Sigmoid colon (tissue), 7 donors: ENCODE measurements around the gene SNX20. TPM values are rescaled to one million over a fixed set of nuclear protein-coding genes. Genes with fewer than 3 reads are reported as not detected.

Source experiments
- DNase-seq: peaks from one replicate; pipeline ENCODE4 v3.0.0-alpha.2; 2019
- H3K27ac ChIP-seq, 4 donors: fragments of 200-600 bp; sonication (generic); one replicate each; pipeline ENCODE4 v1.5.1; 2016 to 2019; ENCODE audit warnings: mild to moderate bottlenecking in 1 of 4
- H3K27me3 ChIP-seq, 3 donors: fragments of 200-600 bp; sonication (generic); one replicate each; pipeline ENCODE4 v1.5.1; 2019; ENCODE audit warnings: mild to moderate bottlenecking in 1 of 3
- H3K36me3 ChIP-seq, 4 donors: fragments of 200-600 bp; sonication (generic); one replicate each; pipeline ENCODE4 v1.5.1; 2016 to 2019
- H3K4me1 ChIP-seq, 4 donors: fragments of 200-600 bp; sonication (generic); one replicate each; pipeline ENCODE4 v1.5.1; 2017 to 2019
- H3K4me3 ChIP-seq, 4 donors: fragments of 200-600 bp; sonication (generic); one replicate each; pipeline ENCODE4 v1.5.1; 2017 to 2019; ENCODE audit warnings: mild to moderate bottlenecking in 2 of 4, moderate library complexity in 1 of 4
- H3K9me3 ChIP-seq, 4 donors: fragments of 200-600 bp in 3 of 4; sonication (generic) in 3 of 4; one replicate each; pipeline versions ENCODE4 v1.5.1 to v1.6.1; 2013 to 2019
- EP300 ChIP-seq, 4 donors: sonication (generic); formaldehyde crosslinking; IDR thresholded peaks; one replicate each; pipeline ENCODE4 v1.6.1; 2017; ENCODE audit warnings: antibody characterized with exemption in 4 of 4
- POLR2A ChIP-seq, 2 donors: fragments of 450-650 bp; IDR thresholded peaks; one replicate each; pipeline ENCODE4 v1.6.1; 2016; ENCODE audit warnings: antibody characterized with exemption in 2 of 2, mild to moderate bottlenecking in 2 of 2, moderate library complexity in 2 of 2
- POLR2AphosphoS5 ChIP-seq, 4 donors: sonication (generic); formaldehyde crosslinking; IDR thresholded peaks; one replicate each; pipeline ENCODE4 v1.6.1; 2017; ENCODE audit warnings: antibody characterized with exemption in 4 of 4
- WGBS, 2 donors: extraction: QIAGEN DNeasy Blood & Tissue Kit; methylation state at CpG; one replicate each; pipeline ENCODE4 v1.1.7; 2013; 5-methylcytosine and 5-hydroxymethylcytosine counted together
- intact Hi-C: fragments of 100-400 bp; cut with DNase I; formaldehyde crosslinking; loops from one replicate; pipeline ENCODE4 v1.15.1; 2023
- polyA plus RNA-seq, 3 donors: library from polyadenylated mRNA; stranded (reverse); fragments of 200-250 nt; gene quantifications; one replicate each; pipeline ENCODE4 v1.2.3, GENCODE V29; 2013
- total RNA-seq, 4 donors: library from RNA; depleted of rRNA; stranded (reverse); fragments of >200 nt; gene quantifications; one replicate each; pipeline ENCODE4 v1.1.0, GENCODE V29; 2016
- TF ChIP-seq, protein P1 (sequence below), 4 experiments: fragments of 450-650 bp in 3 of 4; fragments of 200-600 bp in 1 of 4; IDR thresholded peaks; one replicate each; pipeline ENCODE4 v1.5.1; 2016 to 2019; ENCODE audit warnings: antibody characterized with exemption in 4 of 4, mild to moderate bottlenecking in 3 of 4, moderate library complexity in 2 of 4
- donor health status: healthy with polysubstance abuse.
- donor health status: Bipolar disorder and iron deficiency.
- donor health status: healthy.

SNX20 gene
- total and polyA plus RNA-seq, 7 donors, result 0.60 to 9.3 (median 1.8) TPM

DNA sequence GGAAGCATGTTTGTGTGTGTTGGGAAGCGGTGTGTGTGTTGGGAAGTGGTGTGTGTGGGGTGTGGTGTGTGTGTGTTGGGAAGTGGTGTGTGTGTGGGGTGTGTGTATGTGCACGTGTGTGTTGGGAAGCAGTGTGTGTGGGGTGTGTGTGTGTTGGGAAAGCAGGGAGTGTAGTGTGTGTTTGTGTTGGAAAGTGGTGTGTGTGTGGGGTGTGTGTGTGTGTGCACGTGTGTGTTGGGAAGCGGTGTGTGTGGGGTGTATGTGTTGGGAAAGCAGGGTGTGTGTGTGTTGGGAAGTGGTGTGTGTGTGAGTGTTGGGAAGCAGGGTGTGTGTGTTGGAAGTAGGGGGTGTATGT, 11.5 kb upstream of the SNX20 start:
- intact Hi-C loops, result loop anchor here (10.0 kb wide), 1 partner anchor 112 kb away; no protein-coding TSS in a partner anchor
- Histone ChIP-seq H3K36me3 (no peaks in the 10 kb centered on the region), H3K4me1 (peaks cover 0 to 27% (median 20%) of the 10 kb centered on the region in 4 donors), H3K4me3 (no peak overlapping the region), H3K9me3 (no peaks in the 10 kb centered on the region), H3K27ac (no peak overlapping the region), H3K27me3 (peaks cover 0 to 4% (median 0%) of the 10 kb centered on the region in 3 donors)
- 76 to 92% methylated on average over 4 of the region's 4 CpGs for WGBS, 2 donors
- TF ChIP-seq, protein P1, sequence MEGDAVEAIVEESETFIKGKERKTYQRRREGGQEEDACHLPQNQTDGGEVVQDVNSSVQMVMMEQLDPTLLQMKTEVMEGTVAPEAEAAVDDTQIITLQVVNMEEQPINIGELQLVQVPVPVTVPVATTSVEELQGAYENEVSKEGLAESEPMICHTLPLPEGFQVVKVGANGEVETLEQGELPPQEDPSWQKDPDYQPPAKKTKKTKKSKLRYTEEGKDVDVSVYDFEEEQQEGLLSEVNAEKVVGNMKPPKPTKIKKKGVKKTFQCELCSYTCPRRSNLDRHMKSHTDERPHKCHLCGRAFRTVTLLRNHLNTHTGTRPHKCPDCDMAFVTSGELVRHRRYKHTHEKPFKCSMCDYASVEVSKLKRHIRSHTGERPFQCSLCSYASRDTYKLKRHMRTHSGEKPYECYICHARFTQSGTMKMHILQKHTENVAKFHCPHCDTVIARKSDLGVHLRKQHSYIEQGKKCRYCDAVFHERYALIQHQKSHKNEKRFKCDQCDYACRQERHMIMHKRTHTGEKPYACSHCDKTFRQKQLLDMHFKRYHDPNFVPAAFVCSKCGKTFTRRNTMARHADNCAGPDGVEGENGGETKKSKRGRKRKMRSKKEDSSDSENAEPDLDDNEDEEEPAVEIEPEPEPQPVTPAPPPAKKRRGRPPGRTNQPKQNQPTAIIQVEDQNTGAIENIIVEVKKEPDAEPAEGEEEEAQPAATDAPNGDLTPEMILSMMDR (IDR thresholded peaks at IDR 0.05), result no peak
- TF ChIP-seq POLR2A (IDR thresholded peaks at IDR 0.05), result no peak
- TF ChIP-seq POLR2AphosphoS5 (IDR thresholded peaks at IDR 0.05), result no peak
- no peak for TF ChIP-seq EP300 (IDR thresholded peaks at IDR 0.05)
- no peak for DNase-seq

DNA sequence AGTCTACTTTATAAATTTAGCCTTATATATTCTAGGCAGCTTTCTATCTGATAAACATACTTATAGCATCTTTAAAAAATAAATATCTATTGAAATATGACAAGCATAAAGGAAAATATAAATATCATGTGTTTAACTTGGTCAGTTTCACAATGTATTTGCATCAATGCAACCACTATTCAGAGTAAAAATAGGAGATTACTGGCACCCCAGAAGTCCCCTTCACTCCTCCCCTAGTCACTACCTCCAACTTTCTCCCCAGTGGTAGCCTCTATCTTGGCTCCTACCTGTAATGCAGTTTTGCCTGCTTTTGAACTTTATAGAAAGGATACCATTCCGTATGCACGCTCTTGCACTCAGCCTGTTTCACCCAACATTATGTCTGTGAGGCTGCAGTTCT, 9.1 kb upstream of the SNX20 start:
- no peak for DNase-seq
- Histone ChIP-seq H3K9me3 (no peaks in the 10 kb centered on the region), H3K4me1 (peaks cover 0 to 11% (median 6%) of the 10 kb centered on the region in 4 donors), H3K27ac (no peak overlapping the region), H3K4me3 (no peak overlapping the region), H3K36me3 (no peaks in the 10 kb centered on the region), H3K27me3 (peaks cover 0 to 4% (median 0%) of the 10 kb centered on the region in 3 donors)
- intact Hi-C loops, result loop anchor here (10.0 kb wide), 1 partner anchor 115 kb away; no protein-coding TSS in a partner anchor
- WGBS, 2 donors, result 97 to 99% methylated on average over 2 of the region's 2 CpGs
- TF ChIP-seq, protein P1 (IDR thresholded peaks at IDR 0.05), result no peak
- TF ChIP-seq POLR2AphosphoS5 (IDR thresholded peaks at IDR 0.05) (no peak), EP300 (IDR thresholded peaks at IDR 0.05) (no peak), POLR2A (IDR thresholded peaks at IDR 0.05) (no peak)

DNA sequence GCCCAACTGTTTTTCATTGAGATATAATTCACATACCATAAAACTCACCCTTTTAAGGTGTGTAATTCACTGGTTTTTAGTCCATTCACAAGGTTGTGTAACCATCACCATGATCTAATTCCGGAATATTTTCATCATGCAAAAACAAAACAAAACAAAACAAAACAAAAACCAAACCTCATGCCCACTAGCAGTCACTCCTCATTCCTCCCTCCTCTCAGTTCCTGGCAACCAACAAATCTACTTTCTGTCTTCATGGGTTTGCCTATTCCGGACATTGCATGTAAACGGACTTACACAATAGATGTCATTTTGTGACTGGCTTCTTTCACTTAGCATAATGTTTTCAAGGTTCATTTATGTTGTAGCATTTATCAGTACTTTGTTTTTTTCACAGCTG, 7.8 kb upstream of the SNX20 start:
- no peak for DNase-seq
- H3K4me1 ChIP-seq, result peaks cover 0 to 10% (median 6%) of the 10 kb centered on the region in 4 donors
- no peak overlapping the region for H3K27ac ChIP-seq
- WGBS, 2 donors, result 69 to 78% methylated on average over 3 of the region's 3 CpGs
- TF ChIP-seq, protein P1 (IDR thresholded peaks at IDR 0.05), result no peak
- TF ChIP-seq POLR2A (IDR thresholded peaks at IDR 0.05) (no peak), POLR2AphosphoS5 (IDR thresholded peaks at IDR 0.05) (no peak), EP300 (IDR thresholded peaks at IDR 0.05) (no peak)
- H3K36me3 ChIP-seq, result no peaks in the 10 kb centered on the region
- H3K4me3 ChIP-seq, result no peak overlapping the region
- intact Hi-C loops, result no loop called here
- H3K27me3 ChIP-seq, result no peaks in the 10 kb centered on the region
- no peaks in the 10 kb centered on the region for H3K9me3 ChIP-seq

DNA sequence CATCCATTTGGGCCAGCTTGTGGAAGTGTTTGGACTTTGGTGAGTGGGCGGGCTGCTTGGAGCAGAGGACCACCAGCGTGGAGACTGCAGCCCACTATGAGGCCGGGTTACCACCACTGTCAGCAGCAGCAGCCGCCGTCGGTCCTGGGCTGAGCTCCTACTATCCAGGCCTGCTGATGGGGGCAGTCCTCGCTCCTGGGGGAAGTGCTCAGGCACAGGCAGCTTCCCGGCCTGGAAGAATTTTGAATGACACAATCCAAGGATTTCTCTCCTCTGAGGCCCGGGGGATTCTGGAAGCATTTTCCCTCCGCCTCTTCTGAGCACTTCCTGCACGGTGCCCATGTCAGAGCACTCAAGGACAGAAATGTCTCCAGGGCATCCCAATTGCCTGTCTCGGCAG, 7.0 kb upstream of the SNX20 start:
- WGBS, 2 donors, result 77 to 80% methylated on average over 12 of the region's 12 CpGs
- Histone ChIP-seq H3K27ac (no peak overlapping the region), H3K4me3 (no peak overlapping the region), H3K9me3 (no peaks in the 10 kb centered on the region), H3K4me1 (peaks cover 0 to 2% (median 0%) of the 10 kb centered on the region in 4 donors), H3K27me3 (no peaks in the 10 kb centered on the region), H3K36me3 (no peaks in the 10 kb centered on the region)
- no peak for TF ChIP-seq EP300 (IDR thresholded peaks at IDR 0.05)
- TF ChIP-seq POLR2AphosphoS5 (IDR thresholded peaks at IDR 0.05), result no peak
- TF ChIP-seq, protein P1 (IDR thresholded peaks at IDR 0.05), result no peak
- no peak for TF ChIP-seq POLR2A (IDR thresholded peaks at IDR 0.05)
- no peak for DNase-seq
- intact Hi-C loops, result no loop called here

DNA sequence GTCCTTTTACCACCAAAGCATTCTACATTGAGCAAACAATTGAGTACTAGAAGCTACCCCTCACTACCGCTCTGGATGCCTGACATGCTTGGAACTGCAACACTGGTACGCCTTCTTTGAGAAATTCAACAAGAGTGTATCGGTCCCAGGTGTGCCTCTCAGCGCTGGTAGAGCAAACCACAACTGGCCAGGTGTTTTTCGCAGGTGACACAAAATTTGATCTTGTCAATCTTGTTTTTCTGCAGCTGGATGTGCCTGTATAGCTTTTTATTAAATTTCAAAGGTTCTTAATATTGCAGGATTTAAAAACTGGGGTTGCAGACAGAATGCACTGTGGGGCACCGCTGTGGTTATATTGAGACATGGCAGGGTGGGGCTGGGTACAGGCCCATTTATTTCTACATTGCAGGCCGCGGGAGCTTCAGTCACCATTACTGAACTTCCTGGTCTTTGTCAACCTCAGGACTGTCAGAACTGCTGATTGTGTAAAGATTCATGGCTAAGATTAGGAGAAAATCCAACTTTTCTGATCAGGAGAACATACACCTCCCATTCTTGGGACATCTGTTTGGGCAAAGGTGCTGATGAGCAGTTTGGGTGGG, 4.5 kb upstream of the SNX20 start:
- WGBS, 2 donors, result 72 to 81% methylated on average over 8 of the region's 8 CpGs
- Histone ChIP-seq H3K36me3 (no peaks in the 10 kb centered on the region), H3K27ac (no peak overlapping the region), H3K4me3 (no peak overlapping the region), H3K4me1 (no peaks in the 10 kb centered on the region), H3K9me3 (no peaks in the 10 kb centered on the region), H3K27me3 (no peaks in the 10 kb centered on the region)
- TF ChIP-seq POLR2A (IDR thresholded peaks at IDR 0.05), result no peak
- no peak for TF ChIP-seq POLR2AphosphoS5 (IDR thresholded peaks at IDR 0.05)
- TF ChIP-seq, protein P1 (IDR thresholded peaks at IDR 0.05), result no peak
- TF ChIP-seq EP300 (IDR thresholded peaks at IDR 0.05), result no peak
- no peak for DNase-seq
- intact Hi-C loops, result no loop called here
